Hematopoietic multipotent progenitor cell treated with erythropoietin and hydrocortisone succinate and interleukin-3 and kit ligand, for 6 days (in vitro differentiated cells): Measurements from ENCODE around the gene CACNA1S.

Source experiments
- DNase-seq: peaks from one replicate; pipeline ENCODE4 v3.0.0-alpha.2; 2015

Gene CACNA1S

DNA sequence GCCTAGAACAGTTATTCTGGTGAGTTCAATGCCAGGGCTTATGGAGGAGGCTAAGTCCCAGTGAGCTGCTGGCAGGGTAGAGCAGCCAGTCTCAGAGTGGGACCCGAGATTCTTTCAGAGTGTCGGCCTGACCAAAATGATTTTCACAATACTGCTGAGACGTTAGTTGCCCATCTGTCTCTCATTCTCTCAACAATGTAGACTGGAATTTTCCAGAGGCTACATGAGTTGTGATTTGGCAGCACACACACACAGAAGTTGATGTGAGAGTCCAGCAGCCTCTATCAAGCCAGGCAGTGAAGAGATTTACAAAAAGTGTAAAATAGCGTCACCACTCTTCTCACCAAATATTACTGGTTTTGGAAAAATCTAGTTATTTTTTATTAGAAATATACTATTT lies 21.7 kb downstream of the CACNA1S start:
- DNase-seq = no peak

DNA sequence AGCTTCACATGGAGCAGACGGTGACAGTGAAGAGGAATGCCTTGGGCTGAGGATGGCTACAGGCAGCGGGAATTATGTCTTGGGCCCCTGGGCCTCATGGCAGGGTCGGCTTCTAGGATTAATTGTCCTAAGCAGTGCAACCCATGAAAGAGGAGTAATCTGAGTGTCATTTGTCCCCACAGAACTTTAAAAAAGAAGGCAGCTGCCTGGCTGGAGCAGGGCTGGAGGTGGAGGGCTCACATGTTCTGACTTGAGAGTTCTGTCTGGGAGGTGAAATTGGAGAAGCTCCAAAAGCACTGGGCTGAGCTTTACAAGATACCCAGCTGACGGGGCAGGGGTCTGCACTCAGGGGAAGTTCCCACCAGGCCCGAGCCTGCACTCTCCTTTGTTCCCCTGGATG lies 22.6 kb downstream of the CACNA1S start:
- no peak for DNase-seq

DNA sequence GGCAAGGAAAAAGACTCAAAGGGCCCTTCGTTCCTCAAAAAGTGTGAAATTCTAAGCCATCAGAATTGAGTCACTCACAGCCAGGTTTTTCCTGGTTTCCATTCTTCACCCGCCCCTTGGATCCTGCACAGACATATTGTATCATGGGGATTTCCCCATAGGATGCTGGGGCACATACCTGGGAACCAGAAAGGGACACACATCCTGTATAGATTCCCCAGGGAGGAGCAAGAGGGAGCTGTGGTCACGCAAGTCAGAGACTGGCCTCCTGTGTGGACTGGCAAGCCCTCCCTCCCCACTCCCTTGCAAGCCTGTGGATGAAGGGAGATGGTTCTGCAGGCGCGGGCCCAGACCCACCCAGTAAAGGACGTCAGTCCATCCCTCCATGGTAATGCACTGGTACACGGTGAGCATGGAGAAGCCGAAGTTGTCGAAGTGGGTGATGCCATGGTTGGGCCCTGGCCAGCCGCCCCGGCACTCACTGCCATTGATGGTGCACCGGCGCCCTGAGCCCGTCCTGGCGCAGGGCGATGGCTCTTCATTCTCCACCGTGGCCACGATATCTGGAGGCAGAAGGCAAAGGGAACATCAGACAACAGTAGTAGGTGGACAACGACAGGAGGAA lies 23.2 kb downstream of the CACNA1S start:
- no peak for DNase-seq

DNA sequence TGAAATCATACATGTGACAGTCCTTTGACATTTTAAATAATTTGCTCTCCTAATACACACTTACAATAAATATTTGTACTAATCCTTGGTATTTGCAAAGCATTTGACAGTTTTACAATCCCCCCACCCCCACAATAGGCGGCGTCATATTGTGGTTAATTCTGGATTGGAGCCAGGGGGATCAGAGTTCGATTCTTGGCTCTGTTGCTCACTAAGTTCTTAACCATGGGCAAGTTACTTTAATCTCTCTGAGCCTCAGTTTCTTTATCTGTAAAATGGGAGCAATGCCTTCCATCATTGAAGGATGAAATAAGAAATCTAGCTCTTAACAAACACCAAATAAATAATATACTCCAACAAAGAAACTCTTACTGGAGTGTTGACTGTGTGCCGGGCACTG lies 23.8 kb downstream of the CACNA1S start:
- DNase-seq = peak; percentile 16

DNA sequence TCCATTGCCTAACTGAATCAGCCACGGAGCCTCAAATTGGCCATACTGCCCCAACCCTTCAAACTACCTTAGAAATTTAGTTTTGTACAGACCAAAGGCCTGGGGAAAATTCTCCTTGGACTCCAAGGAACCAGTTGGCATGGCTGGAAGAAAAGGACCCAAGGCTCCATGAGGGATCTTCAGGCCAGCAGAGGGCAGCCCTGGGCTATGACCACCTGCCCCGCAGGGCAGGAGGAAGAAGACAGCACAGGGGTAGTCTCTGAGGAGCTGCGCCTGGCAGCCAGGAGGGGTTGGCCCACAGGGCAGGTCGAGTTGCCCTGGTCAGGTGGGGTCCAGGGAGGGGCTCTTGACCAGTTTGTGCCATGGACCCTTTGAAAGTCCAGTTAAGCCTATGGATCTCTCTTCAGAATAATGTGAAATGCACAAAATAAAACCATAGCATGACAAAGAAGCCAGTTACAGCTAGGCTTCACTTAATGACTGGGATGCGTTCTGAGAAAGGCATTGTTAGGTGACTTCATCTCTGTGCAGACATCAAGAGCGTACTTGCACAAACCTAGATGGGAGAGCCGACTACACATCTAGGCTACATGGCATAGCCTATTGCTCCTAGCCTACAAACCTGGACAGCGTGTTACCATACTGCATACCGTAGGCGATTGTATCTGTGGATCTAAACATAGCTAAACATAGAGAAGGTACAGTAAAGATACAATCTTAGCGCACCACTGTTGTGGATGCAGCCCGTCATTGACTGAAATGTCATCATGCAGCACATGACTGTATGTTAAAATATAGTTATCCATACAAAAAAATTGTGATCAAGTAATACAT lies 26.1 kb downstream of the CACNA1S start:
- DNase-seq = peak; percentile 78

DNA sequence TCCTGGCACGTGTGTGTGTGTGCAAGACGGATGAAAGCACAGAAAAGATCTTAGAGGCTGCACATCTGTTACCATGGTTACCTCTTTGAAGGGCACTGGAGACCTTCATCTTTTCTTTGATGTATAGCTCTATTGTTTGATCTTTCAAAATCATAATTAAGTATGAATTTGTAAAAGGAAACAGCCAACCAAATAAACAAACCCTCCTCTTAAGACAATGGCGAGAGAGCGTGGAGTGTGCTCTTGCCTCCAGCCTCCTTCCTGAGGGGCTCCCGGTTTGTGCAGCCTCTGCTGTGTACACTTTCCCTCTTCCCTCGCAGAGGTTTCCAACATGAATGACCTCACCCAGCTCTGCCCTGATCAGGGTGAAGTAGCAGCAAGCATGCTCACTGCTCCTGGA lies 27.9 kb downstream of the CACNA1S start:
- DNase-seq = no peak

DNA sequence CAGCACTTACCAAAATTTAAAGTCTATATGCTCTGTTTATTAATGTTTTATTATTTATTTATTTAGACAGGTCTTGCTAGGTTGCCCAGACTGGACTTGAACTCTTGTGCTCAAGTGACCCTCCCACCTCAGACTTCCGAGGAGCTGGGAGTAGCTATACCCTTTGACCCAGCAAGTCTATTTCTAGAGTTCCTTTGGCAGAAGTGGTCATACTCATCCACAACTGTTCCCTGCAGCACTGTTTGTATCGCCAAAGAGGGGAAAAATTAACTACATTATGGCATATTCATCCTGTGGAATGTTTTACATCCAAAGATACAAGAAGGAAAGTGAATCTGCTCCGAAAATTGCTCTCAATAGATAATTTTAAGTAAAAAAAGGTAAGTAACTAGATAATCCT lies 28.5 kb downstream of the CACNA1S start:
- DNase-seq = no peak

DNA sequence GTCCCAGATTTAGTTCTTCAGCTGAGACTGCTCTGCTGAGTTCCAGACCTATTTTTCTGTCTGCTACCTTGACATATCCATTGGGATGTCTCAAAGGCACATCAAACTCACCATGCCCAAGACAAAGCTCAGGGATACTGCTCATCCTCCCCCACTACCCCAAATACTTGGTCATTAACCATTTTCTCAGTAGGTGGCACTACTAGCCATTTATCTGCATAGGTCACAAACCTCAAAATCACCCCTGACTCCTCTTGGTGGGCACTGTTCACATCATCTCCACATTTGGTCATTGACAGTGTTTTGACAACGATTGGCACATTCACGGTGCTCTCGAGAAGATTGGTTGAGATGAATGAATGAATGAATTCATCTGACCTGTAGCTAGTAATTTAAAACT lies 32.1 kb downstream of the CACNA1S start:
- DNase-seq = peak; percentile 14

DNA sequence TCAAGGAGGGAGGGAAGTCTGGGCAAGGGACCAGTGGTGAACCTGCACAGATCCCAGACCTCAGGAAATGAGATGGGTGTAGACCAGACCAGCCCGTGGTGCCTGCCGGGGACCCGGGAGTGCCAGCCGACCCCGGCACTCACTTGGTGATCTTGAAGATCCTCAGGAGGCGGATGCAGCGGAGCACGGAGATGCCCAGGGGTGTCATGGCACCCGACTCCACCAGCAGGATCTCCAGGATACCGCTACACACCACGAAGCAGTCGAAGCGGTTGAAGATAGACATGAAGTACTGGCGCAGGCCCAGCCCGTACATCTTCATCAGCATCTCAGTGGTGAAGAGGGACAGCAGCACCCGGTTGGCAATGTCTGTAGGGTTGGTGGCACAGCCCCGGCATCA lies 34.5 kb downstream of the CACNA1S start:
- no peak for DNase-seq

DNA sequence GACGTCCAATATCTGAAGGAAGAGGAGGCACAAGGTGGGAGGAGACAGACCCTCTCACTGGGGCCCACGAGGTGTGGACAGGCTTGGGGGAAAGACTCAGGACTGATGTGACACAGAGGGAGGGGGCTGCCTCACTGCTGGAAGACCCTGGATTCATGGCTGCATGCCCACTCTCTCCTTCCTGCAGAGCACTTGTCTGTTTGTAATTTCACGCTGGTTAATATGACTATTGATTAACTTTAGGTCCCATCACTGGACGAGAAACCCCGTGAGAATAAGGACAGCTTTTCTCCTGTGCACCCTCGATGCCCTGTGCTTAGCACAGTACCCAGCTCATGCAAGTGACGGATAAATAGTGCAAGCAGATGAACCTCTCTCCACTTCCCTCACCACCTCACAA lies 35.1 kb downstream of the CACNA1S start:
- DNase-seq = no peak

DNA sequence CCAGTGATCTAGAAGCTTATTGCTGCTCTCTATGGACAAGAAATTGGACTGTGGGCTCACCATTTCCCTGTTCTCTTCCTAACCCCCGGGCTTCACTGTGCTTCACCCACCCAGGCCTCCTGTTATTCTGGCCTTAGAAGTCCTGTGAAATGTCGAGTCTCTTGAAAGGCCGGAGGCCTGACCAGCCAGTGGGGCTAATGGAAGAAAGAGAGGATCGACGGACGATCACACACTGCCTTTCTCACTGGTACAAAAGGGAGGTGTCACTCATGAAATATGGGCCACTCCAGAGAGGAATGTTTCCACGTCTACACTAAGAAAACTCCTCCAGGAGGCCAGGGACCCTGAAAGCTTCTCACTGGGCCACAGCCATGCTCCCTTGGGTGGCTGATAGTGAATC lies 36.1 kb downstream of the CACNA1S start:
- DNase-seq = no peak

DNA sequence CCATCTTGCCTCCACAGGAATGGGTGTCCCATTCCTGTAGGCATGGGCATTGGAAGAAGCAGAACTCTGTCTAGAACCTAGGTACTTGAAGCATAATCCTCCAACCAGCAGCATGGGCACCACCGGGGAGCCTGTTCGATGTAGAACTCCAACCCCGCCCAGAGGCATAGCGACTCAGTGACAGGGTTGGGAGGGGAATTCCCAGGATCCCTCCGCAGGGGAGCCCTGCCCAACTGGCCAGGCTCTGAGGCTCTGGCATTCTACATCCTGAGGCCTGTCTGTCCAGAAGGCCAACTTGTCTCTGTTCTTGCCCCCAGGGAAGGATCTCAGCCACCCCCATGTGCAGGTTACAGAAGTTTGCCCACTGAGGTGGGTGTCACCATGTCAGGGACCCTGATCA lies 38.2 kb downstream of the CACNA1S start:
- DNase-seq = no peak

DNA sequence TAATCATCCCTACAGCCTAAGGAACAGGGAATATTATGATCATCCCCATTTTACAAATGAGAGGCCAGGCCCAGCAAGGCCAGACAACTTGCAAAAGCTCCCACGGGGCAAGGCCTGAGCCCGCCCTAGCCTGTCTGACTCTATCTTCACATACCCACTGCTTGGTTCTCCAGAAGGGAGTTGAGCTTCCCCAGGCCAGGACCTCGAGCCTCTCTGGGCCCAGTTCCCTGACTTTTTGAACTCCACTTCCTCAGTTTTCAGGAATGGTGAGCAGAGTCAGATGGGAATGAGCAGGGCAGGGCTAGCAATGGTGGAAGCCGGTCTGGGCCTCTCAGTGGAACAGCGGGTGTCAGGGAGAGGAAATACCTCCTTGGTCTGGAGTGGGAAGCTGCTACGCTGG lies 39.3 kb downstream of the CACNA1S start:
- DNase-seq = no peak

DNA sequence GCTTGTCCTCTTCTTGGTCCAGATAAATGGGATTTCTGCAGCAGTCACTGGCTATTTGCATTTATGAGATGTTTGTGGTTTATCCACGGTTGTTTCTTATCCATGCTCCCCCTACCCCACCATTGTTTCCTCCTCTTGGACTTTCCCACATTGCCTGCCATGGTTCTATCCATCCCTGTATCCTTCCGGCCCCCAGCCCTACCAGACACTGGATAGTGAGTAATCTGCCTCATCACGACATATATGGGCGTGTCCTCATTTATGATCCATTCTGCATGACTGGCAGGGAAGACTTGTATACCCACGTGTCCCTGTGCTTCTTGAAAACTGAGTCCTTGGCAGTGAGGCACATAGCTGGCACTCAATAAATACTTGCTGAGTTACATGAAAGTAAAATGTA lies 40.1 kb downstream of the CACNA1S start:
- DNase-seq = no peak

DNA sequence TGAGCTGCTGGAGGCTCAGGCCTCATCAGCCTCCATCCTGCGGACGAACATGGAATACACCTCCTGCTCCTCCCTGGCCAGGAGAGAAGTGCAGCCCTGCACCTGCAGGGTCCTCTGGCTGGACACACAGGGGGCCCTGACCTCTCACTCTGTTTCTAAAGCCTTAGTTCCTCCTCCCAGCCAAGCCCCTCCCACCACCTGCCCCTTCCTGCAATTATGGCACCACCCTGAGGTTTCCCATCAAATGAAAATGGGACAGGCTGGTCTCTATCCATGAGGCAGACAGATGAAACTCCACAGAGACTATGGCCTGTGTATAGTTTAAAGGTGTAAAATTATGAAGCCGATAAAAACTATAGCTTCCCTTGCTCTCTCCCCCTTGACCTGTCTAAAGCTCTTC lies 42.6 kb downstream of the CACNA1S start:
- DNase-seq = no peak

DNA sequence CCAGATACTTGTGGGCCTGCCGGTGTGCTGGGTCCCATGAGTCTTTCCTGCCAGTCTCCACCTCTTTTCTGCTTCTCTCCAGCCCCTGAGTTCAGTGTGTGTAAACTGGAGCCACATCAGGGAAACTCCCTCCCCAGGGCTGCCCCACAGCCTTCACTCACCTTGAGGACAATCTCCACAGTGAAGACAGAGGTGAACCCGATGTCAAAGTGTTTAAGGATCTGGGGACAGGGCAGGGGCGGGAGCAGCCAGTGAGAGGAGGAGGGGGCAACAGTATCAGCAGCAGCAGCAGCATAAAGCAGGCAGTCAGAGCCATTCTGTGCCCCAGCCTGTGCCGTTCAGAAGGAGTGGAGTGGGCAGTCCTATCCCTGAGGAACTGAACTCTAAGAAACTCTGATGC lies 43.2 kb downstream of the CACNA1S start:
- DNase-seq = no peak

DNA sequence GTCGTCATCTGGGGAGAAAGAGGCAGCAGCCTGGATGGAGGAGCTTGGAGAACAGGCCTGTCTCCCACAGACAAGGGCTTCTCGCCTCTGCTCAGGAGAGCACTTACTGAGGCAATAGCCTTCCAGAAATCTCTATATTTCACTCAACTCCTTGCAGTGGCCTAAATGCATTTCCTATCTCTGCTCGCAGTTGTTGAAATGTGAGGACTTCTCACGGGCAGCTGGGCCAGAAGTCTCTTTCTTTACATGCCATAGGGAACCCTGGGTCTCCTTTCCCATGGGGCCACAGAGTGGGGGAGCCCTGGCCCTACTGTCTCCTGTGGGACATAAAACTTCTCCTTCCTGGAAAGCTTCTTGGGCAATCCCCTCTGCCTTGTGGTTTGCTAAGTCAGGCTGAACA lies 45.2 kb downstream of the CACNA1S start:
- DNase-seq = no peak

DNA sequence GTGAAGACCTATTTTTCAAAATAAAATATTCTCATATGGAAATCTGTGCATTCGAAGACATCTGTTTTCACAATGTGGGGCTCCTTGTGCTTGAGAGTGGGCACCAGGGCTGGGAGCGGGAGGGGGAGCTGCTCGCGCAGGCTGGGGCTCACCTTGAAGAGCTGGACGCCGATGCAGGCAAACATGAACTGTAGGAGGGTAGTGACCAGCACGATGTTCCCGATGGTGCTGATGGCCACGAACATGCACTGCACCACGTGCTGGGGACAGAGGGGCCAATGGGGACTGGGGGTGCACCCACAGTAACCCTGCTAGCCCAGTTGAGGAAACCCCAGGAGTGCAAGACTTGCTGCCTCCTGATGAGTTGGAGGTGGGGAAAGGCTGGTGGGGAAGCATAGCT lies 46.5 kb downstream of the CACNA1S start:
- no peak for DNase-seq

DNA sequence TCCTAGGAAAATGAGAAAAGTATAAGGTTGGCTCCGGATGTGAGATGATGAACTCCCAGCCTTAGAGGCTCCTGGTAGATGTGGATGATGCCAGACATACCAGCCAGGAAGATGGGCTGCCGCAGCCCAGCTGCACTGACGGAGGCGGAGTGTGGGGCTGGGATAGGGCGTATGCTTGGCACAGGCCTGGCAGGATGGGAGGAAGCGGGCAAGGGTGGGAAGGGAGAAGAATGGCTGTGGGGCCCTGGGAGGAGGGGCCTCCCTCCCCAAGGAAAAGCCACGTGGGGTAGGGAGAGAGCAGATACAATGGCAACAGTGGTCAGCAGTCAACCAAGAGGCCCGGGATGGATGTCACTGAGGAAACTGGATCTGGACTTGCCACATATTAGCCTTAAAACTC lies 47.4 kb downstream of the CACNA1S start:
- no peak for DNase-seq

DNA sequence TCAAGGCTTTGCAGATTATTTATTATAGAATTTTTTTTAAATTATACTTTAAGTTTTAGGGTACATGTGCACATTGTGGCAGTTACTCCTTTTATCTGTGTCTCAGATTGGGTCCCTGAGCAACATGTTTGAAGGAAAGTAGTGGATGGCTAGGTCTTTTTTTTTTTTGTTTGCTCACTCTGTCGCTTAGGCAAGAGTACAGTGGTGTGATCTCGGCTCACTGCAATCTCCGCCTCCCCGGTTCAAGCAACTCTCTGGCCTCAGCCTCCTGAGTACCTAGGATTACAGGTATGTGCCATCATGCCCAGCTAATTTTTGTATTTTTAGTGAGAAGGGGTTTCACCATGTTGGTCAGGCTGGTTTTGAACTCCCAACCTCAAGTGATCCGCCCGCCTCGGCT lies 49.1 kb downstream of the CACNA1S start:
- no peak for DNase-seq

DNA sequence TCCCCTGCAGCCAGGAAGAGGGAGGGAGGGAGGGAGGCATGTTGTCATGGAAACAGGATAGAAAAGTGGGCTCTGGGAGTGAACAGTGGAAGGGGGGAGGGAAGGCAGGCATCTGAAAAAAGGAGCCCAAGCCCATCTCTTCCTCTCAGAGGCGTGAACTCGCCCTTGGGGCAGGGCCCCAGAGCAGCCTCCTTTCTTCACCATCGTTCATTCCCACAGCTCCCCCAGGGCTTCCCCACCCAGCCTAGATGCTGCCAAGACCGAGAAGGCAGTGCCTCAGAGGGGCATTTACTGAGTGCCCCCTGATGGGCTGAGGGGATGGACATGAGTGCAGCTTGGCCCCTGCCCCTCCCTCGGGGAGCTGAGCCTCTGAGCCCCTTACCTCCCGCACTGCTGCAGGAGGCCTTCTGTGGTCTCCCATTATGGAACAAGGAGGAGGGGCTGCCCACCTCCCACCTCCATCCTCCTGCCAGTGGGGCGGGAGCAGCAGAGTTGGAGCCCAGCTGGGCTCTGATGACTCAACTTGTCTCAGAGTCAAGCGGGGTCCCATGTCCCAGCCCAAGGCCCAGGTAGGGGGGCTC lies 49.6 kb downstream of the CACNA1S start:
- DNase-seq = no peak

DNA sequence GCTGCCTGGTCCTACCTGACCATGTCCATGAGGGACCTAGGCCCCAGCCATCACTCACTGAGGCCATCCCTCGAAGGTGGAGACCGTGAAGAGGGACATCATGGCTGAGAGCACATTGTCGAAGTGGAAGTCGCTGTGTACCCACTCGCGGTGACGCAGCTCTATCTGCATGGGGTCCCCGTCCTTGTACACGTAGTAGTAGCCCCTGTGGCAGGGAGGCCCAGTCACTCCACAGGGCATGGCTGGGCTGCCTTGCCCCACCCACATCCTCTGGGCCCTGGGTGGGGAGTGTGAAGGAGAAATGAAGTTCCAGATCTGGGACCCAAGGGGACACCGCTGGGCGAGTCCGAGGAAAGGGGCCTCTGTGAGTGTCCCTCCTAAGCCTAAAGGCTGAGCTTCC lies 50.3 kb downstream of the CACNA1S start:
- no peak for DNase-seq

DNA sequence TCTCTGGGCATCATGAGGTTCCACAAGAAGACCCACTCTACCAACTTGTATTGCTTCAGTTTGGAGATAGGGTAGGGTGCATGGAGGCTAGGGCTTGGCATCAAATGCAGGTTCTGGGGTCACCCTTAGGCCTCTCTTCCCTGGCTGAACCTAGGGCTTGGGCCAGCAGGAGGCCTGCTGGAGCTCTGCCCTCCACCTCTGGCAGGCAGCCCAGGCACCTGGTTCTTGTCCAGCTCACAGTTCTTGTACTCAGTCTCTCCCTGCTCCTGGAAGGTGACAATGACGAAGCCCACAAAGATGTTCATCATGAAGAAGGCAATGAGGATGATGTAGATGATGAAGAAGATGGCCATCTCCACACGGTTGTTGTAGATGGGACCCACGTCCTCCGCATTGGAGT lies 51.2 kb downstream of the CACNA1S start:
- DNase-seq = no peak

DNA sequence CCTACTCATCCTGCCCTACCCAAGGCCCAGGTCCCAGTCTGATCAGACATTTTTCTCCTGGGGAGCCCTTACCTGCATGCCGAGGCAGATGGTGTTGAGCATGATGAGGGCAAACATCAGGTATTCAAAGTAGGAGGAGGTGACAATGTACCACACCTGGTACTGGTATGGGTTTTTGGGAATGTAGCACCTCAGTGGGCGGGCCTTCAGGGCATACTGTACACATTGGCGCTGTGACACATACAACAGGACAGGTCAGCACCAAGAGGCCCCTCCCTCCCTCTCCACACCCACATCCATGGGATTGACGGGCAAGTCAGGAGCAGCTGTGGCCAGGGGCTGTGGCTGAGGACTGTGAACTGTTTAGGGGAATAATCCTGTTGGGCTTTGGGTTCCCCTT lies 51.6 kb downstream of the CACNA1S start:
- DNase-seq = no peak
